Muscle of back (tissue), 11 donors: ENCODE data around the gene TOX3. TPM values are rescaled to one million over a fixed set of nuclear protein-coding genes. Genes with fewer than 3 reads are reported as not detected.

Experiments used
- DNase-seq, 3 donors: peaks; one replicate each; pipeline versions ENCODE4 v3.0.0 to v3.0.0-alpha.2; 2013
- polyA plus RNA-seq, 10 donors: library from polyadenylated mRNA; unstranded; fragments of 120-200 nt; gene quantifications; one replicate each; pipeline ENCODE4 v1.2.1, GENCODE V29; 2013; ENCODE audit not compliant: insufficient read length in 10 of 10

The TOX3 gene
- polyA plus RNA-seq, 10 donors: 1.2 to 4.2 (median 1.5) TPM

DNA sequence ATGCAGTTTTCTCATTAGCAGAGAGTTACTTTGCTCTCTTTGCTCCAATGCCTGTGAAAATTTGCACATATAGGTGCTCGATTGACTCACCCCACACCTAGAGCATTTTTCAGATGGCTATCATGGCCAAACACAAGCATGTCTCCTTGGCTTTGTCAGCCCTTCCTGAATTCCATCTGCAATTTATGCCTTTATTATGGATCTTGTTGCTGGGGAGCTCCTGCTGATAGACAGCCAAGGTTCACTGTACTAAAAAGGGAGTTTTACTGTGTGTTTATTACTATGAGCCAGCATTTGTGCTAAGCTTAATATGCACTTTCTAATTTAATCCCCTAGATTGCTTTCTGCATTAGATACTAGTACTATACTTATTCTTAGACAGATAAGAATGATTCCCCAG lies 93.3 kb downstream of the TOX3 start:
- DNase-seq: peak in 2 of 3 donors; percentile 9 to 34

DNA sequence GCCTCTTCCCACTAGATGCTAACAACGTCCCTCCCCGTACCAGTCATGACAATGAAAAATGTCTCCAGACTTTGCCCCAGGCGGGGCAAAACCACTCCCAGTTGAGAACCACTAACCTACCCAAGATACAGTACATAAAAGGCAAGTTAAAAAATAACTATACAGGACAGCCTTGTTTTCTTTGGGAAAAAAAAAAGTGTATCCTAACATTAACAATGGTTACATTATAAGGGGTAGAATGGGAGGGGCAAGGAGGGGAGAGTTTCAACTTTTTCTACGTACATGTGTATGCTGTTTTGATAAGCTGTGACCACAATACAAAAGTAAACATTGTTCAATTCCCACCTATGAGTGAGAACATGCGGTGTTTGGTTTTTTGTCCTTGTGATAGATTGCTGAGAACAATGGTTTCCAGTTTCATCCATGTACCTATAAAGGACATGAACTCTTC lies 94.9 kb downstream of the TOX3 start:
- DNase-seq: no peak

DNA sequence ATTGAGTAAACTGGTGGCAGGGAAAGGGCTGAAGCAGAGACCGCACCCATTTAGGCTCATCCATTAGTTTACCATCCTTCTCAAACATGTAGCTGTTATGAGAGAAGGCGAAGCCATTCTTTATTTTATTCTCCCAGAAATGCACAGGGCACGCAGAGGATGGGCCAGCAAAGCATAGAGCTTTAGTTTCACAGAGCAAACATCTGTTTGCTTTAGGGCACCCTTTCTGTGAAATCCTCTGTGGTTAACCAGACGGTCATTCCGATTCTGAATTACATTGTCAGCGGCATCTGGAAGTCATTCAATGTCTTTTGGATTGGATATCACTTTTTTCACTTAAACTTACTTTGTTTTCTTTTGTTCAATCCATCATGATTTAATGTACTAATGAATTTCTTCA lies 96.0 kb downstream of the TOX3 start:
- DNase-seq: peak in 1 of 3 donors; percentile 15

DNA sequence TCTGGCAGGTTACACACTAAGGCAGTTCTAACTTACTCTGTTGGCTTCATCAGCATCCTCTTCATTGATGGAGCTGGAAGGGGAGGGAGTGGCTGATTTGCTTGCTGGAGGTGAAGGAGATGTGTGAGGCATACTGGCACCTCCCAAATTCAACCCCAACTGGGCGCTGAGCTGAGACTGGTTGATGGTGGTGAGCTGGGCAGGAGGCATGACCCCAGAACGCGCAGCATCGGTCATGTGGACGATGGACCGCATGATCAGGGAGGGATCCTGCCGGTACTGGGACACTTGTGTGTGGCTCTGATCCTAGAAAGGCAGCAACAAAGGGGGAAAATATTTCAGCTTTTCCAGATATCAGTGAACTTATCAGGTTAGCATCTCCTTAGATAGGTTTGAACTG lies 96.7 kb downstream of the TOX3 start:
- no peak for DNase-seq

DNA sequence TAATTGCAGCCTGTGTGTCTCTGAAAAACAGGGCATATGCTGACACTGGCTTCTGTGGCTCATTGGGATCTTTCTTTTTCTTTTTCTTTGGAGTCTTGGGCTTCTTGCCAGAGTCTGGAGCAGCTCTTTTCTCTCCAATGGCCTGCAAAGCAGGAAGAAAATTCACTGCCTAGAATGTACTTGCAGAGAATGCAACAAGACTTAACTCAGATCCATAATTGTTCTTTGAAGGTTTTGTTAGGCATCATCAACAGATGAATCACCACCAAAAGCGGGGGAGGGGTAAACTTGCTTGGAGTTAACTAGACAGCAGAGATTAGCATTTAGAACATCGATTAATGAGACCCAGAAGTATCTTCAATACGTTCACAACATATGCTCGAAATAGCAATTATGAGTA lies 100.9 kb downstream of the TOX3 start:
- DNase-seq: peak in 2 of 3 donors; percentile 9 to 30

DNA sequence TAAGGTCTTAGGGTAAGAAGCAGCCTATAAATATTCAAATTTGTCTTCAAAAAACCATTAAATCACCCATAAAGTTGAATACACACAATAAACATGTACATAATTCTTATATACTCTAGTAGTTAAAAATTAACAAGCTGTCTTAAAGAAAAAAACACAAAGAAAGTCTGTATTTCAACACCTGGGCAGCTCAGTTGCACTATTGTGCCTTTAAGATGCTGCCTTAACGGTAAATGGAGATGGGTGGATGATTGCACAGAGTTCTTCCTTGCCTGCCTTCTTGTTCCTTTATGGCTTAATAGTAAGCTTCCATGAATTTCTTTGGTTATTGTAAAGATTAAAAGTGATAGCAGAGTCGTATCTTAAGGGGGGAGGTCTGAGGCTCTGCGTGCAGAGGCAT lies 105.1 kb downstream of the TOX3 start:
- no peak for DNase-seq

DNA sequence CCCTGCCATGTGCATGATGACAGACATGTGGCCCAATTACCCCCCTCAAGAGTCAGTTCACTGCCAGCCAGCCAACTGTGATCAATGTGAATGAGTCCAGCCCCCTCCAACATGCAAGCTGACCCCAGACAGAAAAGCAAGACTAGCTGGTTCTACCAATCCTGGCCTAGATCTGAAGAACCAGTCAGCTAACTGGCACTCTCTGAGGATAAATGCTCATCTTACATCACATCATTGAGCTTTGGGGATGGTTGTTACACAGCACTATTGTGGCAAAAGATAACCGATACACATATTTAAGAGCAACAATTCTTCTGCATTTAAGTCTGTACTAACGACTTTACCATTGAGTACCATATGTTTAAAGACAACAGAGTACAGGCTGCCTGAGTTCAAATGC lies 106.7 kb downstream of the TOX3 start:
- DNase-seq: no peak

DNA sequence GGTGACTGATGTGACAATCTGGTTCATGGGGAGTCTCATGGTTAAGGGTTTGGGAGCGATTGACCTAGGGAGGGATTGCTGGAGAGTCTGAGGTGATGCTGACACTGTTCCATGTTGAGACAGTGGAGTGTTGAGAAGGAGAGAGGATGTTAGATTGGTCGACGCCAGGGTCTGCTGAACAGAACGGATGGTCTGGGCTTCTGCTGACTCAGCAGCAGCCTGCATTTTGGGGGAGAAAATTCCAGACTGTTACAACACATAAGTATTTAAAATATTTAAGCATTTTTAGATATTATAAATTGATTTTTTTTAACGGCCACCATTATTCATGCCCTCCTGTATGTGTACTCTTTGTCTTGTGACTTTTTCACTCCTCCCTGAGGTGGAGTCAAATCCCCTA lies 107.2 kb downstream of the TOX3 start:
- no peak for DNase-seq

DNA sequence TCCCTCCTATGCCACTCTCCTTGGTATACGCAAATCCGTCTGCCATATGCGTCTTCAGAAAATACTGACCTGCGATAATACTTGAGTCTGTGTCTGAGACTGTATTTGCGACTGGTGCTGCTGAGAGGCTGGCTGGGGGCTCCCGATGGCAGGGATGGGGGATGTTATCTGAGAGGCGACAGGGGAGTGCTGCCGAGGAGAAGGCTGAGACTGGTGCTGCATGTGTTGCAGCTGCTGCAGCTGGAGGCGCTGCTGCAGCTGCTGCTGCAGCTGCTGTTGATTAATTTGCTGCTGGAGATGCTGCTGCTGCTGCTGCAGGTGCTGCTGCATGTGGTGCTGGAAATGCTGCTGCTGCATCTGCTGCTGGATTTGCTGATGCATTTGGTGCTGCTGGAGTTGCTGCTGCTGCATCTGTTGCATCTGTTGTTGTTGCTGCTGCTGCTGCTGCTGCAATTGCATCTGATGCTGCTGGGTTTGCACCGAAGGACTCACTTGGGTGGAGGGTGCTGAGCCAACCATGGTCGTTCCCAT lies 107.7 kb downstream of the TOX3 start:
- peak in 1 of 3 donors; percentile 13 for DNase-seq

DNA sequence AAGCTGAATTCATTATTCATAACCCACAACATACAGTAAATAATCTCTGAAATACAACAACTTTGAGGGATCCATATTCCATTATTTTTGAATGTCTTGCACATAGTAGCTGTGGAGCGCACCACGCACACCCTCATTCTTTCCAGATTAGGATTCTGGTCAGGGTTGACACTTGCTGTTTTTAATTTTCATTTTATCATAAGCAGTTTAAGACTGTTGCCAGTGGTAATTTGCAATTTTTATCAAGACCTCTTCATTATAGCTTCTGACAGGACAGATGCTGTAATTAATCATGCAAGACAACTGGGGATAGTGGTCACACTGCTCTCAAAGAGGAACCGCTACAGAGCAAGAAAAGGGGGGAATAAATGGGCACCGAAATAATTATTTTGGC lies 109.7 kb downstream of the TOX3 start:
- no peak for DNase-seq

DNA sequence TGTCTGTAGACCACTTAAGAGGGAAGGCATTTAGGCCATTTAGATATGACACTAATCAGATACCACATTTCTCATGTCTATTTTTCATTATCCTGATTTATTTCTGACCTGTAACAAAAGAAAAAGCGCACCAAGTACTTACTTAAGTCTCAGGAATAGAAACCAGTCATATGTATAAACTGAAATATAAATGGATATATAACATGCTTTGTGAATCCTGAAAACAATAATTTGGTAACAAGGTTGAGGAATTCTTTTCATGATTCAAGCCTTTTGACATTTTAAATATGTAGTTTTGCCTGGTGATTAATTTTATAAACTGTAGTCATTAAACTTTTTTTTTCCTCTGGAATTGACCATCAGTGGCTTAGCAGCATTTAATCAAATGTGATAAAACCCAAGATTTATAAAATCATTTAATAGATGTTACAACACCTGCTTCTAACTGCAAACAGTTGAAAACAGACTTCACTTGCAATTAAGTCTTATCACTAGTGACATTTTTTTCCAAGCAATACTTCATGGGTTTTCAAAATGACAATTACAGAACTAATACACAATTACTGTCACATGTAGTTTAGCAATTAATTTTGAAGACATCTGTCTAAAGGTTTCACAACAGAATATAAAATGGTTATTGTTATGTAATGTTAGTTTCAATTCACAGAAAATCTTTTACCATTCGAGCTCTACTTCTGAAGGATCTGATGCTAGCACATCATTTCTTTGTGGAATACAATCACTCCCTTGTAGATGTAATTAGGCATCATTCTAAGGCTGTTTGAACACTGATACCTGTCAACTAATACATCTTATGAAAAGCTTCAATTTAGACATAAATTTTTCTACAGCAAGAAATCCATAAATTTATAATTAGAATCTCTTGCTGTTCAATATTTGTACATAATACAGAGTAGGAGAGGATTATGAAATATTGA lies 110.3 kb downstream of the TOX3 start:
- DNase-seq: no peak

DNA sequence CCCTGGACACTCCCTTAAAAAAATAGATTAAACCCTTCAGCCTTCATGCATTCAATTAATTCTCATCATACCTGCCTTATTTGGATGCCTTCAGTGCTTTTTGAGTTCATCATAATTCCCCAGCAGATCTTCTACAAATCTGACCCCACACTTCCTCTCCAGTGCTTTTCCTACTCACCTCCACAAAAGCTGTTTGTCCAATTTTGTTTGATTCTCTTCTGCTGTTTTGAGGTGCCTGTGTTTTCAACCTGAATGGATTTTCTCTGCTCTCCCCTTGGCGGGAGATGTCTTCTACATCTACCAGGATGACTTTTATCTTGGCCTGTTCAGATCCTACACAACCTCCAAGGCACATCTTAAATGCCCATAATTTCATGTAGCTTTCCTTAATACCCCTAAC lies 112.7 kb downstream of the TOX3 start:
- DNase-seq: no peak

DNA sequence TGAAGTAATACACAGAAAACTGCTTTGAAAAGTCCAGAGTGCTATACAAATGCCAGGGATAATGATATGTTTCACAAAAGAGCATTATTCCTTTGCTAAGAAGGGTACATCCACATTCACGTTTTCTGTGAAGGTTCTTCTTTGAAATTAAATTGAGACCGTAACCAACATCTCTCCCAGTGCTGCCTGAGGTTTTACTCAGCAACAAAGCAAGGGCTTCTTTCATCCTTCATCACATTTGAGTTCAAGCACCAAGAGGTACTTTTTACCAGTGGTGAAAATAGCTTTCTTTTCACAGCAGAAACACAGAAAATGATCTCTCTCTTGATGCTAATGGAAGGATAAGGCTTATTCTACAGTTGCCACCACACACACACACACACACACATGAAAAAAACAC lies 113.3 kb downstream of the TOX3 start:
- no peak for DNase-seq

DNA sequence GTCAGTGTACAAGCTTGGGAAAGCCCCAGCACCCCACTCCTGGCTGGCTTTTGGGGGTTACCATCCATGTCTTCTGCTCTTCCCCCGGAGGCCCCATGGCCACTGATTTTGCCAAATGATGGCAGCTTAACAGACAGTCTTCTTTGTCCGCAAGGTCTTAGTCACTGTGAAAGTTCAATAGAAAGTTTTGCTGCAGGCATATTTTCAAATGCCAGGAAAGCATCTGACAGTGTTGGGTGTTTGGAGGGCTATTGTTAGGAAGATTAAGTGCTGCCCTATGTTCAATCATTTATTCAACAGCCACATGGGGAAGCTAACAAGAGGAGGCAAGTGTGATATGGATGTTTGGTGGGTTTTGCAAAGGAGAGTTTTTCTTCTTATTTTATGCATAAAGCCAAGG lies 122.4 kb downstream of the TOX3 start:
- DNase-seq: no peak

DNA sequence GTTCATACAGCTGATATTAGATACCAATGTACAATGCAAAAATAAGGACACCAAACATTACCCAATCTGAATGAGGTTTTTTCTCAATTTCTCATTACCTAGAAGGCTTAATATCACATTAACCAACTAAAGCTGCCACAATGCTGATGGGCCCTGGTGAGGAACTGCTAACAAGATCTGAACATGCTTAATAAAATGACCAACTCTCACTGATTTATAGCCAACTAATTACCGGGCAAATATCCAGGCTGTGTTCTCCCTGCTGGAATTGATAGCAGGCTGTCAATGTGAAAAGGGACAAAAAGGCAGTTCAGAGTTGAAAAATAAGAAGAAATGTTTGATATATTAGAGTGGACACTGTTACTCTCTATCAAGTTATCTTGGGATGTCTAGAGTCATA lies 124.6 kb downstream of the TOX3 start:
- no peak for DNase-seq

DNA sequence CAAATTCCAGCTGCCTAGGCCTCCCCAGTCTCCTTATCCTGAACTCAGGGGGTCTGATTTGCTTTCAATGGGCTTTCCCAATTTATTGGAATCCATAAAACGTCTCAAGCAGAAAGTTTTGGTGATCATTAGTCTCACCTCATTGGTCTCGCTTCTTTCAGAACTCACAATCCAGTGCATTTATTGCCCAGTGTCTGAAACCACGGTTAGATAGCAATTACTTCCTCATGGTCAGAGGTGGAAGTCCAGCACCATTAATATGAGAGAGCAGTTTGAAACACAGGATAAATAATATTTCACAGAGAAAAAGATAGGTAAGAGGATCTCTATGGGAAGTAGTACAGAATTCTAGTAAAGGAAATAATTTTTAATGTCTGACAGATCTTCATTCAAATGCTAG lies 128.7 kb downstream of the TOX3 start:
- no peak for DNase-seq

DNA sequence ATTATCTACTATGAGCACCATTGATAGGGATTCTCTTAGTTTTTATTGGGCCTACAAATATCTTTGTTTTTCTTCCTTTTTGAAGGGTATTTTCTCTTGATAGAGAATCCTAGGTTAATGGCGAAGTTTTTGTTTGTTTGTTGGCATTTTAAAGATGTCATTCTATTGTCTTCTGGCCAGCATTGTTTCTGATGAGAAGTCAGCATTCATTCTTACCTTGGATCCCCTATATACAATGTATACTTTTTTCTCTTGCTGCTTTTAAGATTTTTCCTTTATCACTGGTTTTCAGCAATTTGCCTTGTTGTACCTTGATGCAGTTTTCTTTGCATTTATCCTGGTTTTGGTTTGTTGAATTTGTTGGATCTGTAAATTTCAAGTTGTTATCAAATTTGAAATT lies 130.1 kb downstream of the TOX3 start:
- DNase-seq: no peak

DNA sequence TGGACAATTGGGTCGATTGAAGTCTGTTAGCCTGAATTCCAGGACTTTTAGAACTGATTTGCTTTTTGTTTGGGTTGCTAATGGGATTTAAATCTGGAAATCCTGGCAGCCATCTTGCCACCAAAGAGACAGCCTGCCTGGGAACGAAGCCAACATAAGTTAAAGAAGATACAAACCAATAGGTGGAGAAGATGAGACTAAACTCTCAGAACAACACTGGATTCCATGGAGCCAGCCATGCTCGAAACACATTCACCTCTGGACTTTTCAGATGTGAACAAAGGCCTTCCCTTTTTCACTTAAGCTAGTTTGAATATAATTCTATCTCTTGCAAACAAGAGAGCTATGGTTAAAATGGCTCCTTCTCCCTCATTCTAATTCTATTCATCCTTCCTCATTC lies 135.9 kb downstream of the TOX3 start:
- no peak for DNase-seq

DNA sequence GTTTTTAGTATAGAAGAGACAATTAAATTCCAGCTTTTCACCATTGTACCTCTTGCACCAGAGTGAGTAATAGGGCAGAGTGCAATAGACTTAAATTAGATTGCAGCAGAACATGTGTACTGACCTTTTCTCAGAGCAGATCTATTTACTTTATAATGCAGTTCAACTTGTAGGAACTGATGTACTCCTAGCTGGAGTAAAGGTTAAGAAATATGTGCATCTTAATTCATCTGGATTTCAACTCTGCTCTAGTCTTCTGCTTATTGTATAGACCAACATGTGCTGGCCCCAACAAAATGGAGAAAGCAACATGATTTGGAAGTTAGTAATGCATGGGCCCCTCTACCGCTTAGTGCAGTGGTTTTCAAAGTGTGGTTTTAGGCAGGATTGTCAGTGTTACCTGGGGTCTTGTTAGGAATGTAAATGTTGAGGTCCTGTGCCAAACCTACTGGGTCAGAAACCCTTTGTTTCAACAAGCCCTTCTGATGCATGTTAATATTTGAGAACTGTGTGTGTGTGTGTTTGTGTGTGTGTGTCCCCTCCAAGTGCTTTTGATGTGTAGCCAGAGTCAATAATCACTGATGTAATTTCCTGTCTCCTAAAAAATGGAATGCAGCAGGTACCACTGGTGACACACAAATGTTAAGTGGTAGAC lies 138.6 kb downstream of the TOX3 start:
- DNase-seq: no peak

DNA sequence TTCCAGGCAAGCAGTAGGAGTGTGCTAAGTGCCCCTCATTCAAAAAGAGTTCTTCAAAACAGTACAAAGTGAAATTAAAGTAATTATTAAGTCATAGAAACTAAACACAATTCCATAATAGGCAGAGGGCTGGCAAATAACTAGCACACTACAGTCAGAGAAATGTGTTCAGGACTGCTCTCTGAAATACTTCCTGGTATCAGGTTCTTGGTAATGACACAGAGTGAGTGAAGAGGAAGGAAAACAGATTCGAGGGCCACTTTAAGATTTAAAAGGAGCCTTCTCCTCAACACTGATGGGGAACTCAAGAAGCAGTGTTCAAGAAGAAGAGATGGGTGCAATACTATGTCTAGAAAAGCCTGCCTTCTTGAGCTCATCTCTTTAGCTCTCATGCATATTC lies 139.2 kb downstream of the TOX3 start:
- DNase-seq: no peak

DNA sequence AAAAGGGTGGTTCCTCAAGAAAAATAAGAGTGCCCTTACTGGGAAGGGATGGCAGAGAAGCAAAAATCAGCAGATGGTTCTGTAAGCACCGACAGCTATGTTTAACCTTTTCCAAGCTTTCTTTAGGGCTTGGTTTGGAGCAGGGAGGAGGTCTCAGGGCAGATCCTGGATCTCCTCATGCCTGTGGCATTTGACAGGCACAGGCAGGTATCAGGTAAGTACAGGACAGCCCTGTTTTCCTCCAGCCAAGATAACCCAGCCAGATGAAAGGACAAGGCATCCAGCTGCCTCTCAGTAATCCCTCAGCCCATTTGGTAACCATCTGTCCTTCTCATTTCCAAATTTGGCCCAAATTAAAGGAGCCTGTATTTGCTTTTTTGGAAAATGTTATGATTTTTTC lies 141.5 kb downstream of the TOX3 start:
- DNase-seq: no peak

DNA sequence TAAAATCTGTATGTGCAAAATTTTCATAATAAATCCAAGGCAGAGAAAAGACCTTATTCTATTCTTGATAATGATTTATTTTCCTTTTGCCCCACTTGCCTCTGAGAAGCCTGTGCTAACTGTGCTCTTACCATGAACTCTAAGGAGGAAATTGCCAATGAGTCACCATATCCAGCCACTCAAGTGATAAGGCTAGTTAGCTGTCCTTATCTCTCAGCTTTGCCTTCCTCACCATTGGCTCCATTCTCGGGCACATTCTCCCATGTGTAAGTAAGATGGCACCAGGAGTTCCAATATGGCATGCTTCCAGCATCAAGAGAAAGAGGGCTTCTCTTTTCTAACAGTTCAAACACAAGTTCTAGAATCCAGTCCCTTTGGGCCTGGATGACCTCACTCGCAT lies 142.4 kb downstream of the TOX3 start:
- DNase-seq: no peak

DNA sequence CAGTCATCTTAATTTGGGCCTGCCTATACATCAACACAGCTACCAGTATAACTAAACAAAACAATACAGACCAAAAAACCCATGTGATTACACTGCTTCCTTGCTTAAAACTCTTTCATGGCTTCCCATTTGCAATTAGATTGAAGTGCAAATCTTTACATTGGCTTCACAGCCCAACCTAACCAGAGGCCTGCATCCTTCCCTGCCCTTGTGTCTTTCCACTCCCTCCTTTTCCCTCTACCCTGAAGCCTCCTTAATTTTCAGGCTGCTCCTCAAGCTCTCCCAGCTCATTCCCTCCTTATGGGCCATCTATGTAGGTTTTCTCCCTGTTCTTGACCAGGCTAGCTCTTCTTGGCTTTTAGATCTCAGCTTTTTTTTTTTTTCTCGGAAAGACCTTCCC lies 147.8 kb downstream of the TOX3 start:
- DNase-seq: no peak
